ENCODE results near the gene TFR2. TPM values are rescaled to one million over a fixed set of nuclear protein-coding genes. Genes with fewer than 3 reads are reported as not detected.

The TFR2 gene
- total and polyA plus RNA-seq, 10 donors, result 1.7 to 6.6 (median 2.1) TPM

GRCh38 chr7:100611983-100612729, 29.2 kb downstream of the TFR2 start, which contains the start of gene MOSPD3:
Gene MOSPD3, plus strand, starts transcription at chr7:100612540. Its CDS starts 252 bp downstream, at chr7:100612792.
- H3K27ac ChIP-seq, result peak within 1 kb of the TSS; percentile 93 to 98 (median 95)
- 0 to 1% (median 0%) methylated on average over 48 to 61 of the region's 61 CpGs for WGBS, 5 donors
- H3K4me3 ChIP-seq, result peak within 1 kb of the TSS; percentile 60 to 83 (median 66)
- peaks cover 7 to 26% (median 22%) of the 10 kb centered on the region in 6 donors for H3K4me1 ChIP-seq
- DNase-seq, result peak; percentile 100
- H3K9me3 ChIP-seq, result no peaks in the 10 kb centered on the region
- no peaks in the 10 kb centered on the region for H3K27me3 ChIP-seq (replicated peaks in 1 of 7)
- H3K36me3 ChIP-seq, result peaks cover 0 to 21% (median 4%) of the 10 kb centered on the region in 6 donors
- intact Hi-C loops (cut with DNase I; ENCODE audit: low total_unique reads), result loop anchor here (10.0 kb wide), 1 partner anchor 63 kb away; the partner anchor contains the start of gene GNB2
- TF ChIP-seq, protein P1, sequence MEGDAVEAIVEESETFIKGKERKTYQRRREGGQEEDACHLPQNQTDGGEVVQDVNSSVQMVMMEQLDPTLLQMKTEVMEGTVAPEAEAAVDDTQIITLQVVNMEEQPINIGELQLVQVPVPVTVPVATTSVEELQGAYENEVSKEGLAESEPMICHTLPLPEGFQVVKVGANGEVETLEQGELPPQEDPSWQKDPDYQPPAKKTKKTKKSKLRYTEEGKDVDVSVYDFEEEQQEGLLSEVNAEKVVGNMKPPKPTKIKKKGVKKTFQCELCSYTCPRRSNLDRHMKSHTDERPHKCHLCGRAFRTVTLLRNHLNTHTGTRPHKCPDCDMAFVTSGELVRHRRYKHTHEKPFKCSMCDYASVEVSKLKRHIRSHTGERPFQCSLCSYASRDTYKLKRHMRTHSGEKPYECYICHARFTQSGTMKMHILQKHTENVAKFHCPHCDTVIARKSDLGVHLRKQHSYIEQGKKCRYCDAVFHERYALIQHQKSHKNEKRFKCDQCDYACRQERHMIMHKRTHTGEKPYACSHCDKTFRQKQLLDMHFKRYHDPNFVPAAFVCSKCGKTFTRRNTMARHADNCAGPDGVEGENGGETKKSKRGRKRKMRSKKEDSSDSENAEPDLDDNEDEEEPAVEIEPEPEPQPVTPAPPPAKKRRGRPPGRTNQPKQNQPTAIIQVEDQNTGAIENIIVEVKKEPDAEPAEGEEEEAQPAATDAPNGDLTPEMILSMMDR (IDR thresholded peaks at IDR 0.05 in 8 of 11, conservative IDR thresholded peaks at IDR 0.05 in 3 of 11), result peak in 2 of 11 experiments; percentile 17 to 22
- TF ChIP-seq POLR2AphosphoS5 (IDR thresholded peaks at IDR 0.05) (peak; percentile 91 to 97 (median 93)), POLR2A (IDR thresholded peaks at IDR 0.05) (peak in 2 of 3 donors; percentile 56 to 77)

DNA sequence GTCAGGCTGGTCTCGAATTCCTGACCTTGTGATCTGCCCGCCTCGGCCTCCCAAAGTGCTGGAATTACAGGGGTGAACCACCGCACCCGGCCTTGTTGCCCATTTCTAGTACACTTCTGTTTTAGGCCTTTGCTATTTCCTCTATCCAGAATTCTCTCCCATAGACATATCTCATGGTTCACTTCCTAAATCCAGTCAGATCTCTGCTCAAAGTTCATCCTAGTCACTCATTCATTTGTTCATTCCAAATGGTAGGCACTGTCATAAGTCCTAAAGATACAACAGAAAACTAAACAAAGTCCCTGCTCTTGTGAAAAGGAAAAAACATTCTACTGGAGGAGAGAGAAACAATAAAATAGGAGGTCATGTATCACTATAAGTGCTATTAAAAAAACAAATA, 31.4 kb downstream of the TFR2 start:
- Histone ChIP-seq H3K9me3 (no peaks in the 10 kb centered on the region), H3K4me3 (no peak overlapping the region), H3K27ac (no peak overlapping the region), H3K36me3 (peaks cover 0 to 8% (median 2%) of the 10 kb centered on the region in 6 donors), H3K4me1 (peaks cover 13 to 39% (median 32%) of the 10 kb centered on the region in 6 donors), H3K27me3 (replicated peaks in 1 of 7) (peaks cover 0 to 15% (median 0%) of the 10 kb centered on the region in 7 donors)
- DNase-seq, result no peak
- intact Hi-C loops (cut with DNase I; ENCODE audit: low total_unique reads), result loop anchor here (10.0 kb wide), 1 partner anchor 65 kb away; the partner anchor contains the start of gene GNB2
- 90 to 94% (median 91%) methylated on average over 5 of the region's 5 CpGs for WGBS, 5 donors
- no peak for TF ChIP-seq POLR2A (IDR thresholded peaks at IDR 0.05)
- TF ChIP-seq, protein P1 (IDR thresholded peaks at IDR 0.05 in 8 of 11, conservative IDR thresholded peaks at IDR 0.05 in 3 of 11), result no peak
- TF ChIP-seq POLR2AphosphoS5 (IDR thresholded peaks at IDR 0.05), result no peak

DNA sequence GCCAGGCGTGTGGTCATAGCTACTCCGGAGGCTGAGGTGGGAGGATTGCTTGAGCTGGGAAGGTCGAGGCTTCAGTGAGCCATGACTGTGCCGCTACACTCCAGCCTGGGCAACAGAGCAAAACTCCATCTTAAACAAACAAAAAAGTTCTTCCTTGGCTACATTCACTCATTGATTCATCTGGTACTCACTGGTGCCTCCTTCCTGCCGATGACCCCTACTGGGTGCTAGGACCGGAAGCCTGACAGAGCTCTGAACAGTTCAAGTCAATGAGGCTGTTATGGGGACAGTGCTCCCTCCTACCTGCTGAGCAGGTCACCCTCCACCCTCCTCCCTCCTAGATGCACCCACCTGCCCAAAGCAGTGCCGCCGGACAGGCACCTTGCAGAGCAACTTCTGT, 34.2 kb downstream of the TFR2 start:
- Histone ChIP-seq H3K4me3 (no peak overlapping the region), H3K4me1 (peaks cover 12 to 48% (median 28%) of the 10 kb centered on the region in 6 donors), H3K9me3 (no peaks in the 10 kb centered on the region), H3K27ac (no peak overlapping the region), H3K36me3 (no peaks in the 10 kb centered on the region), H3K27me3 (replicated peaks in 1 of 7) (peaks cover 0 to 22% (median 0%) of the 10 kb centered on the region in 7 donors)
- WGBS, 5 donors, result 80 to 95% (median 86%) methylated on average over 8 of the region's 8 CpGs
- intact Hi-C loops (cut with DNase I; ENCODE audit: low total_unique reads), result no loop called here
- TF ChIP-seq POLR2AphosphoS5 (IDR thresholded peaks at IDR 0.05) (no peak), POLR2A (IDR thresholded peaks at IDR 0.05) (no peak)
- TF ChIP-seq, protein P1 (IDR thresholded peaks at IDR 0.05 in 8 of 11, conservative IDR thresholded peaks at IDR 0.05 in 3 of 11), result no peak
- no peak for DNase-seq

GRCh38 chr7:100606313-100606712, 35.0 kb downstream of the TFR2 start:
- Histone ChIP-seq H3K36me3 (no peaks in the 10 kb centered on the region), H3K4me3 (no peak overlapping the region), H3K4me1 (peaks cover 12 to 46% (median 27%) of the 10 kb centered on the region in 6 donors), H3K27me3 (replicated peaks in 1 of 7) (peaks cover 0 to 22% (median 0%) of the 10 kb centered on the region in 7 donors), H3K9me3 (no peaks in the 10 kb centered on the region), H3K27ac (no peak overlapping the region)
- 86 to 97% (median 89%) methylated on average over 12 of the region's 12 CpGs for WGBS, 5 donors
- no peak for TF ChIP-seq POLR2A (IDR thresholded peaks at IDR 0.05)
- TF ChIP-seq POLR2AphosphoS5 (IDR thresholded peaks at IDR 0.05), result no peak
- TF ChIP-seq, protein P1 (IDR thresholded peaks at IDR 0.05 in 8 of 11, conservative IDR thresholded peaks at IDR 0.05 in 3 of 11), result no peak
- intact Hi-C loops (cut with DNase I; ENCODE audit: low total_unique reads), result no loop called here
- DNase-seq, result no peak
